Measurements from ENCODE around the gene NPPB.

DNA sequence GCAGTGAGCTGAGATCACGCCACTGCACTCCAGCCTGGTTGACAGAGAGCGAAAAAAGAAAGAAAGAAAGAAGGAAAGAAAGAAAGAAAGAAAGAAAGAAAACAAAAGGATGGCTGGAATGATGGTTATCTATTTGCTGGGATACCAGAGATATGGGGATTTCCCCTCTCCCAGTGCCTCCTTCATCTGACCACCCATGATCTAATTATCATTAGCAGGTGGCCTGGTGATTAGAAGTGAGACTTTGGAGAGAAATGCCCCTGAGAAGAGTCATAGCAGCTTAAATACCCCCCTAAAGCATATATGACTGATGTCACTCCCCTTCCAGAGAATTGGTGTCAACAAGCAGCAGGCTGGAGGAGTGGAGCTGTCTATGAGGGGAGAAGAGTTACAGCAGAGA, 1.3 kb upstream of the NPPB start:
- TF ChIP-seq POLR2AphosphoS5 (IDR thresholded peaks at IDR 0.05; ENCODE audit: low read depth, low read length) (no peak), POLR2A (IDR thresholded peaks at IDR 0.05; ENCODE audit: low read depth, low read length) (no peak), SPI1 (IDR thresholded peaks at IDR 0.05; ENCODE audit: low read depth, low read length) (no peak), TAF1 (IDR thresholded peaks at IDR 0.05; ENCODE audit: low read depth, low read length) (no peak), PAX5 (IDR thresholded peaks at IDR 0.05; ENCODE audit: insufficient read depth, low read length, severe bottlenecking) (no peak), POU2F2 (IDR thresholded peaks at IDR 0.05; ENCODE audit: low read depth, low read length) (no peak)
